SW 1271 (cell line): ENCODE results near the gene TMC5.
"Not testable (repeated sequence)": the region's sequence is repeated elsewhere in the genome, so short reads cannot be mapped to it uniquely, and the experiment has no call there.

Experiments
- DNase-seq, 2 experiments: peaks; one replicate each; lab custom pipeline; 2025; lab: John Stamatoyannopoulos, UW

The TMC5 gene

GRCh38 chr16:19417640-19418039, at the start of gene TMC5:
TMC5 (plus strand) TSS chr16:19417883; CDS start chr16:19440039, 22,156 bp downstream.
- DNase-seq: no peak

- not testable (repeated sequence) for DNase-seq
Measured at GRCh38 chr16:19372541-19372940, 45.1 kb upstream of the TMC5 start.

GRCh38 chr16:19374402-19374801, 43.3 kb upstream of the TMC5 start:
- no peak for DNase-seq

- peak in 1 of 2 experiments; percentile 39 for DNase-seq
Measured at GRCh38 chr16:19375561-19376158, 42.0 kb upstream of the TMC5 start.

GRCh38 chr16:19377864-19378263, 39.8 kb upstream of the TMC5 start:
- no peak for DNase-seq

- DNase-seq: no peak
Measured at GRCh38 chr16:19378511-19378910, 39.2 kb upstream of the TMC5 start.

- no peak for DNase-seq
Measured at GRCh38 chr16:19379838-19380237, 37.8 kb upstream of the TMC5 start.

GRCh38 chr16:19380328-19380727, 37.4 kb upstream of the TMC5 start:
- no peak for DNase-seq

GRCh38 chr16:19382084-19382801, 35.4 kb upstream of the TMC5 start:
- no peak for DNase-seq

GRCh38 chr16:19382887-19383816, 34.5 kb upstream of the TMC5 start:
- DNase-seq: no peak

GRCh38 chr16:19384656-19385055, 33.0 kb upstream of the TMC5 start:
- no peak for DNase-seq

- DNase-seq: no peak
Measured at GRCh38 chr16:19386525-19386924, 31.2 kb upstream of the TMC5 start.

GRCh38 chr16:19389246-19389645, 28.4 kb upstream of the TMC5 start:
- DNase-seq: peak in 1 of 2 experiments; percentile 36

- DNase-seq: not testable (repeated sequence)
Measured at GRCh38 chr16:19391185-19391776, 26.4 kb upstream of the TMC5 start.

- DNase-seq: no peak
Measured at GRCh38 chr16:19392352-19392751, 25.3 kb upstream of the TMC5 start.

GRCh38 chr16:19393226-19394111, 24.2 kb upstream of the TMC5 start:
- no peak for DNase-seq

- DNase-seq: not testable (repeated sequence)
Measured at GRCh38 chr16:19395646-19396267, 21.9 kb upstream of the TMC5 start.

- DNase-seq: no peak
Measured at GRCh38 chr16:19396555-19397011, 21.1 kb upstream of the TMC5 start.

- DNase-seq: not testable (repeated sequence)
Measured at GRCh38 chr16:19397373-19397772, 20.3 kb upstream of the TMC5 start.

- no peak for DNase-seq
Measured at GRCh38 chr16:19400711-19401110, 17.0 kb upstream of the TMC5 start.
